Measurements from ENCODE around the gene PBRM1. TPM values are rescaled to one million over a fixed set of nuclear protein-coding genes. Genes with fewer than 3 reads are reported as not detected.
A peak's percentile ranks its signal among the peaks of the same experiment; 100 is the strongest.

Gene PBRM1
- total and polyA plus RNA-seq, 2 of the 13 experiments (the other 11 are each of a cell fraction or from before 2014, with no cell fraction given): 10.9 to 33.2 TPM

- TF ChIP-seq MEIS2 (CRISPR knock-in tag; IDR thresholded peaks at IDR 0.05) (peak; percentile 68; the same call in 1 of the 2 replicates), MLLT10 (CRISPR knock-in tag; IDR thresholded peaks at IDR 0.05) (no peak), PHF20 (CRISPR knock-in tag; IDR thresholded peaks at IDR 0.05) (peak; percentile 90), XBP1 (CRISPR knock-in tag; IDR thresholded peaks at IDR 0.05) (peak; percentile 60; the same call in 1 of the 2 replicates), RXRB (CRISPR knock-in tag; IDR thresholded peaks at IDR 0.05; ENCODE audit: borderline replicate concordance) (peak; percentile 53; the same call in 1 of the 2 replicates), ZFX (CRISPR knock-in tag; IDR thresholded peaks at IDR 0.05; ENCODE audit: low read depth) (peak; percentile 93), ZNF430 (CRISPR knock-in tag; IDR thresholded peaks at IDR 0.05) (0 out of 2 replicates have a peak, but pooled peaks have one; percentile 20), KDM4B (CRISPR knock-in tag; IDR thresholded peaks at IDR 0.05) (peak; percentile 44; the same call in 1 of the 2 replicates), MYNN (CRISPR knock-in tag; IDR thresholded peaks at IDR 0.05; ENCODE audit: low read depth) (peak; percentile 26; the same call in 1 of the 2 replicates), RFX3 (CRISPR knock-in tag; IDR thresholded peaks at IDR 0.05) (peak; percentile 91), PATZ1 (CRISPR knock-in tag; IDR thresholded peaks at IDR 0.05) (no peak), RORA (CRISPR knock-in tag; IDR thresholded peaks at IDR 0.05) (no peak), ZNF329 (CRISPR knock-in tag; IDR thresholded peaks at IDR 0.05; ENCODE audit: low read depth) (0 out of 2 replicates have a peak, but pooled peaks have one; percentile 53), ZFYVE20 (CRISPR knock-in tag; IDR thresholded peaks at IDR 0.05; ENCODE audit: borderline replicate concordance, low read depth) (peak; percentile 79; the same call in 1 of the 2 replicates), BRCA1 (CRISPR knock-in tag; IDR thresholded peaks at IDR 0.05) (0 out of 2 replicates have a peak, but pooled peaks have one; percentile 56), NFKB2 (CRISPR knock-in tag; IDR thresholded peaks at IDR 0.05; ENCODE audit: borderline replicate concordance) (peak; percentile 51; the same call in 1 of the 2 replicates), ZNF256 (CRISPR knock-in tag; conservative IDR thresholded peaks at IDR 0.05) (peak; percentile 73), ZNF615 (CRISPR knock-in tag; IDR thresholded peaks at IDR 0.05; ENCODE audit: borderline replicate concordance) (0 out of 2 replicates have a peak, but pooled peaks have one; percentile 34), LCORL (IDR thresholded peaks at IDR 0.05) (no peak), LCORL (CRISPR knock-in tag; IDR thresholded peaks at IDR 0.05) (peak; percentile 49), SNAPC2 (CRISPR knock-in tag; IDR thresholded peaks at IDR 0.05) (peak; percentile 9; the same call in 1 of the 2 replicates), ZFP90 (CRISPR knock-in tag; IDR thresholded peaks at IDR 0.05; ENCODE audit: borderline replicate concordance) (peak; percentile 77; the same call in 1 of the 2 replicates), MYC (CRISPR knock-in tag; IDR thresholded peaks at IDR 0.05; ENCODE audit: borderline replicate concordance) (peak; percentile 83)
- TF ChIP-seq, protein P1, sequence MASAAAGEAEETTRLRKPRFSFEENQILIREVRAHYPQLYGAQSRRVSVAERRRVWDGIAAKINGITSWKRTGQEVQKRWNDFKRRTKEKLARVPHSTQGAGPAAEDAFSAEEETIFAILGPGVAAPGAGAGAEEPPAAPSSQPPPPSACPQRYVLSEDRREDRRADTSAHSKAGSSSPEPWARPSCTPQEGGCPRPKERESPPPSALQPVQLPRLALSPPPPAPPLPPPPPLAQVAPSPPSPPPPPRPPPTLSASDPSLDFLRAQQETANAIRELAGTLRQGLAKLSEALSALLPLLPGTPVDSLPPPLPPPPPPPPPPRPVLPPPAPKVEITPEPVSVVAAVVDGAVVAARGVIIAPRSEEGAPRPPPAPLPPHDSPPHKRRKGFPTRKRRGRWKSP (CRISPR knock-in tag; IDR thresholded peaks at IDR 0.05): peak; percentile 47; the same call in 1 of the 2 replicates
- TF ChIP-seq, protein P2, sequence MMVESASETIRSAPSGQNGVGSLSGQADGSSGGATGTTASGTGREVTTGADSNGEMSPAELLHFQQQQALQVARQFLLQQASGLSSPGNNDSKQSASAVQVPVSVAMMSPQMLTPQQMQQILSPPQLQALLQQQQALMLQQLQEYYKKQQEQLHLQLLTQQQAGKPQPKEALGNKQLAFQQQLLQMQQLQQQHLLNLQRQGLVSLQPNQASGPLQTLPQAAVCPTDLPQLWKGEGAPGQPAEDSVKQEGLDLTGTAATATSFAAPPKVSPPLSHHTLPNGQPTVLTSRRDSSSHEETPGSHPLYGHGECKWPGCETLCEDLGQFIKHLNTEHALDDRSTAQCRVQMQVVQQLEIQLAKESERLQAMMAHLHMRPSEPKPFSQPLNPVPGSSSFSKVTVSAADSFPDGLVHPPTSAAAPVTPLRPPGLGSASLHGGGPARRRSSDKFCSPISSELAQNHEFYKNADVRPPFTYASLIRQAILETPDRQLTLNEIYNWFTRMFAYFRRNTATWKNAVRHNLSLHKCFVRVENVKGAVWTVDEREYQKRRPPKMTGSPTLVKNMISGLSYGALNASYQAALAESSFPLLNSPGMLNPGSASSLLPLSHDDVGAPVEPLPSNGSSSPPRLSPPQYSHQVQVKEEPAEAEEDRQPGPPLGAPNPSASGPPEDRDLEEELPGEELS (CRISPR knock-in tag; IDR thresholded peaks at IDR 0.05): peak; percentile 20
Observed at GRCh38 chr3:52705688-52706686, 20.3 kb upstream of the PBRM1 start, which contains the start of the genes GLT8D1 and SPCS1 (continued).
